ENCODE results near the gene KREMEN2.

GRCh38 chr16:2967721-2968161 lies 3.7 kb downstream of the KREMEN2 start:
- TF ChIP-seq CTCF (IDR thresholded peaks at IDR 0.05) (no peak), POLR2A (IDR thresholded peaks at IDR 0.05) (no peak)

Measured in esophagus squamous epithelium (tissue), 4 donors.